Kidney tubule cell (primary cell): Measurements from ENCODE around the gene RAI14.

Source experiments
- DNase-seq: peaks from one replicate; pipeline ENCODE4 v3.0.0-alpha.2; 2018; ENCODE audit warnings: low spot score

The RAI14 gene

GRCh38 chr5:34648039-34648839, 7.9 kb upstream of the RAI14 start:
- DNase-seq: no peak

- peak; percentile 29 for DNase-seq
Measured at GRCh38 chr5:34648840-34649158, 7.3 kb upstream of the RAI14 start.

- no peak for DNase-seq
Measured at GRCh38 chr5:34651791-34652190, 4.3 kb upstream of the RAI14 start.

GRCh38 chr5:34652466-34652865, 3.7 kb upstream of the RAI14 start:
- peak; percentile 72 for DNase-seq

GRCh38 chr5:34652914-34653313, 3.2 kb upstream of the RAI14 start:
- peak; percentile 67 for DNase-seq

- DNase-seq: no peak
Measured at GRCh38 chr5:34653708-34654107, 2.4 kb upstream of the RAI14 start.

- peak; percentile 79 for DNase-seq
Measured at GRCh38 chr5:34655354-34655991, 655 bp upstream of the RAI14 start.

GRCh38 chr5:34656700-34657273, 659 bp downstream of the RAI14 start:
- no peak for DNase-seq

- peak; percentile 49 for DNase-seq
Measured at GRCh38 chr5:34657274-34657921, 1.3 kb downstream of the RAI14 start.

- no peak for DNase-seq
Measured at GRCh38 chr5:34657988-34658387, 1.9 kb downstream of the RAI14 start.

GRCh38 chr5:34659168-34659567, 3.0 kb downstream of the RAI14 start:
- no peak for DNase-seq

- peak; percentile 92 for DNase-seq
Measured at GRCh38 chr5:34660444-34660843, 4.3 kb downstream of the RAI14 start.

GRCh38 chr5:34663771-34664496, 7.8 kb downstream of the RAI14 start:
- no peak for DNase-seq

- DNase-seq: no peak
Measured at GRCh38 chr5:34666392-34667080, 10.4 kb downstream of the RAI14 start.

- DNase-seq: no peak
Measured at GRCh38 chr5:34667705-34668104, 11.6 kb downstream of the RAI14 start.

- no peak for DNase-seq
Measured at GRCh38 chr5:34669931-34670516, 13.9 kb downstream of the RAI14 start.

GRCh38 chr5:34672196-34672595, 16.1 kb downstream of the RAI14 start:
- DNase-seq: no peak

- DNase-seq: no peak
Measured at GRCh38 chr5:34673463-34674125, 17.5 kb downstream of the RAI14 start.

GRCh38 chr5:34674187-34674586, 18.1 kb downstream of the RAI14 start:
- peak; percentile 85 for DNase-seq

GRCh38 chr5:34675857-34676256, 19.7 kb downstream of the RAI14 start:
- no peak for DNase-seq

- peak; percentile 59 for DNase-seq
Measured at GRCh38 chr5:34676416-34676815, 20.3 kb downstream of the RAI14 start.
